HG03025 (cell line): ENCODE measurements around the gene IL36RN.

Experiments
- ATAC-seq: cut with Tn5 transposase; IDR thresholded peaks from one replicate; pipeline ENCODE4 v1.9.1; 2021; ENCODE audit warnings: mild to moderate bottlenecking, moderate library complexity; ENCODE audit not compliant: unreplicated experiment, low FRiP score

Gene IL36RN

GRCh38 chr2:113070606-113070975 is 11.6 kb downstream of the IL36RN start:
- ATAC-seq, result no peak

GRCh38 chr2:113072584-113072983 is 13.6 kb downstream of the IL36RN start:
- ATAC-seq, result no peak

- no peak for ATAC-seq
Observed at GRCh38 chr2:113073325-113073834, 14.4 kb downstream of the IL36RN start.

- ATAC-seq, result no peak
Observed at GRCh38 chr2:113075030-113075429, 16.0 kb downstream of the IL36RN start.

- no peak for ATAC-seq
Observed at GRCh38 chr2:113075600-113075999, 16.6 kb downstream of the IL36RN start.

- no peak for ATAC-seq
Observed at GRCh38 chr2:113076954-113077669, 18.1 kb downstream of the IL36RN start.

GRCh38 chr2:113077921-113078320 is 18.9 kb downstream of the IL36RN start:
- no peak for ATAC-seq

GRCh38 chr2:113078350-113078839 is 19.4 kb downstream of the IL36RN start:
- ATAC-seq, result no peak

- ATAC-seq, result no peak
Observed at GRCh38 chr2:113079131-113079530, 20.1 kb downstream of the IL36RN start.

GRCh38 chr2:113080134-113080533 is 21.1 kb downstream of the IL36RN start:
- no peak for ATAC-seq

GRCh38 chr2:113081488-113082210 is 22.7 kb downstream of the IL36RN start:
- no peak for ATAC-seq

GRCh38 chr2:113083296-113083695 is 24.3 kb downstream of the IL36RN start:
- no peak for ATAC-seq

- ATAC-seq, result no peak
Observed at GRCh38 chr2:113084249-113085000, 25.4 kb downstream of the IL36RN start.

- ATAC-seq, result no peak
Observed at GRCh38 chr2:113085542-113085941, 26.5 kb downstream of the IL36RN start.

- ATAC-seq, result no peak
Observed at GRCh38 chr2:113088213-113088992, 29.4 kb downstream of the IL36RN start.

GRCh38 chr2:113089916-113090315 is 30.9 kb downstream of the IL36RN start:
- ATAC-seq, result no peak

- ATAC-seq, result no peak
Observed at GRCh38 chr2:113091231-113091896, 32.4 kb downstream of the IL36RN start.

GRCh38 chr2:113092864-113093612 is 34.0 kb downstream of the IL36RN start:
- no peak for ATAC-seq

- ATAC-seq, result no peak
Observed at GRCh38 chr2:113093613-113093977, 34.6 kb downstream of the IL36RN start.
